AG20443 (cell line): ENCODE measurements around the gene FATE1.

ENCODE experiments used
- DNase-seq: peaks from one replicate; pipeline ENCODE4 v3.0.0; 2012; ENCODE audit warnings: low spot score, mixed read lengths

Gene FATE1

GRCh38 chrX:151743651-151744470 is 28.0 kb downstream of the FATE1 start:
- no peak for DNase-seq

GRCh38 chrX:151745651-151746050 is 29.8 kb downstream of the FATE1 start:
- DNase-seq: no peak

GRCh38 chrX:151746502-151746901 is 30.7 kb downstream of the FATE1 start:
- DNase-seq: no peak

GRCh38 chrX:151750511-151750910 is 34.7 kb downstream of the FATE1 start:
- no peak for DNase-seq

GRCh38 chrX:151752847-151753246 is 37.0 kb downstream of the FATE1 start:
- no peak for DNase-seq

- peak; percentile 83 for DNase-seq
Observed at GRCh38 chrX:151753313-151754046, 37.6 kb downstream of the FATE1 start.

- DNase-seq: peak; percentile 78
Observed at GRCh38 chrX:151754047-151754429, 38.2 kb downstream of the FATE1 start.

GRCh38 chrX:151754641-151755215 is 38.9 kb downstream of the FATE1 start:
- no peak for DNase-seq

- no peak for DNase-seq
Observed at GRCh38 chrX:151759041-151759708, 43.3 kb downstream of the FATE1 start.

GRCh38 chrX:151762802-151763201 is 47.0 kb downstream of the FATE1 start:
- no peak for DNase-seq

- DNase-seq: no peak
Observed at GRCh38 chrX:151763711-151764110, 47.9 kb downstream of the FATE1 start.

GRCh38 chrX:151765026-151765425 is 49.2 kb downstream of the FATE1 start:
- DNase-seq: no peak

GRCh38 chrX:151771726-151772125 is 55.9 kb downstream of the FATE1 start:
- no peak for DNase-seq
